Natural killer cell (primary cell): Measurements from ENCODE around the gene UBE2QL1. TPM values are rescaled to one million over a fixed set of nuclear protein-coding genes. Genes with fewer than 3 reads are reported as not detected.

Source experiments
- ATAC-seq, 3 donors: fragments of 150-1000 bp in 2 of 3; fragments of 200-7000 bp in 1 of 3; cut with Tn5 transposase; 1 replicate in 1 of 3; 2 replicates in 2 of 3; pipeline ENCODE4 v1.10.0; 2021; ENCODE audit warnings: mild to moderate bottlenecking in 2 of 3, moderate library complexity in 2 of 3
- DNase-seq, 2 donors: peaks; one replicate each; pipeline versions ENCODE4 v3.0.0 to v3.0.0-alpha.2; 2013 to 2021; ENCODE audit warnings: mixed read lengths in 1 of 2
- H3K27ac ChIP-seq: one replicate; pipeline ENCODE4 v1.5.1; 2013; ENCODE audit warnings: mild to moderate bottlenecking, low read length
- H3K27me3 ChIP-seq: one replicate; pipeline ENCODE4 v1.6.1; 2013; ENCODE audit warnings: low read length; ENCODE audit not compliant: control insufficient read depth, insufficient read depth
- H3K36me3 ChIP-seq: one replicate; pipeline ENCODE4 v1.6.1; 2013; ENCODE audit warnings: low read length; ENCODE audit not compliant: control insufficient read depth, insufficient read depth
- H3K4me1 ChIP-seq: one replicate; pipeline ENCODE4 v1.6.1; 2013; ENCODE audit warnings: low read length; ENCODE audit not compliant: control insufficient read depth, insufficient read depth
- H3K4me3 ChIP-seq: one replicate; pipeline ENCODE4 v1.5.1; 2013; ENCODE audit warnings: low read length
- H3K9me3 ChIP-seq: one replicate; pipeline ENCODE4 v1.6.1; 2013; ENCODE audit warnings: low read length; ENCODE audit not compliant: control insufficient read depth, insufficient read depth
- H3K27ac Mint-ChIP-seq, 2 donors: one replicate each; pipeline ENCODE4 v1.8.0; 2022; ENCODE audit warnings: mild to moderate bottlenecking in 2 of 2, mixed read lengths in 2 of 2, moderate library complexity in 1 of 2
- H3K27me3 Mint-ChIP-seq, 2 donors: one replicate each; pipeline ENCODE4 v1.8.0; 2022; ENCODE audit warnings: low read depth in 2 of 2, mixed read lengths in 2 of 2
- H3K36me3 Mint-ChIP-seq: one replicate; pipeline ENCODE4 v1.8.0; 2022; ENCODE audit warnings: mixed read lengths
- H3K4me1 Mint-ChIP-seq, 2 donors: one replicate each; pipeline ENCODE4 v1.8.0; 2022; ENCODE audit warnings: mixed read lengths in 2 of 2
- H3K4me3 Mint-ChIP-seq: one replicate; pipeline ENCODE4 v1.8.0; 2022; ENCODE audit warnings: mild to moderate bottlenecking, moderate library complexity, mixed read lengths
- H3K9me3 Mint-ChIP-seq, 2 donors: one replicate each; pipeline ENCODE4 v1.8.0; 2022; ENCODE audit warnings: mixed read lengths in 2 of 2
- CTCF ChIP-seq: fragments of 200-600 bp; IDR thresholded peaks from one replicate; pipeline ENCODE4 v1.8.0; 2022; ENCODE audit warnings: antibody characterized with exemption
- WGBS: methylation state at CpG from one replicate; pipeline ENCODE4 v1.1.7; 2013; ENCODE audit warnings: missing lambda C conversion rate; ENCODE audit not compliant: insufficient coverage; 5-methylcytosine and 5-hydroxymethylcytosine counted together
- intact Hi-C: fragments of 100-400 bp; cut with micrococcal nuclease; formaldehyde crosslinking; loops from one replicate; pipeline ENCODE4 v1.14.2; 2022
- total RNA-seq, 4 donors: library from RNA; stranded (reverse); fragments of 120-200 nt in 1 of 4; gene quantifications; one replicate each; pipeline versions ENCODE4 v1.2.3 to v1.2.4, GENCODE V29; 2013 to 2022

UBE2QL1 gene
- total RNA-seq, 3 donors from 2014 or later (not counting 1 experiment from before 2014, with no cell fraction given) = not detected

- H3K27me3 Mint-ChIP-seq = peaks cover 15 to 37% of the 10 kb centered on the region in 2 donors
- Histone ChIP-seq H3K36me3 (no peaks in the 10 kb centered on the region), H3K27me3 (no peaks in the 10 kb centered on the region), H3K4me1 (no peaks in the 10 kb centered on the region), H3K27ac (no peak overlapping the region), H3K4me3 (no peak overlapping the region), H3K9me3 (no peaks in the 10 kb centered on the region)
- 36% methylated on average over 6 of the region's 6 CpGs for WGBS
- TF ChIP-seq CTCF = no peak
- intact Hi-C loops = no loop called here
- H3K4me1 Mint-ChIP-seq = no peaks in the 10 kb centered on the region
- no peaks in the 10 kb centered on the region for H3K36me3 Mint-ChIP-seq
- no peak for ATAC-seq
- H3K9me3 Mint-ChIP-seq = no peaks in the 10 kb centered on the region
- DNase-seq = no peak
- no peak overlapping the region for H3K27ac Mint-ChIP-seq
- H3K4me3 Mint-ChIP-seq = no peak overlapping the region
Measured at GRCh38 chr5:6402939-6403338, 45.7 kb upstream of the UBE2QL1 start.

GRCh38 chr5:6403416-6403815 lies 45.2 kb upstream of the UBE2QL1 start:
- Histone ChIP-seq H3K27ac (no peak overlapping the region), H3K9me3 (no peaks in the 10 kb centered on the region), H3K27me3 (no peaks in the 10 kb centered on the region), H3K36me3 (no peaks in the 10 kb centered on the region), H3K4me3 (no peak overlapping the region), H3K4me1 (no peaks in the 10 kb centered on the region)
- Mint-ChIP-seq H3K4me1 (no peaks in the 10 kb centered on the region), H3K4me3 (no peak overlapping the region), H3K27me3 (peaks cover 15 to 39% of the 10 kb centered on the region in 2 donors), H3K9me3 (no peaks in the 10 kb centered on the region), H3K36me3 (no peaks in the 10 kb centered on the region), H3K27ac (no peak overlapping the region)
- no peak for ATAC-seq
- 100% methylated on average over 2 of the region's 4 CpGs for WGBS
- no peak for DNase-seq
- intact Hi-C loops = no loop called here
- no peak for TF ChIP-seq CTCF

GRCh38 chr5:6404129-6404528 lies 44.5 kb upstream of the UBE2QL1 start:
- no peaks in the 10 kb centered on the region for H3K36me3 Mint-ChIP-seq
- H3K9me3 Mint-ChIP-seq = no peaks in the 10 kb centered on the region
- H3K27me3 ChIP-seq = no peaks in the 10 kb centered on the region
- H3K4me3 ChIP-seq = no peak overlapping the region
- intact Hi-C loops = no loop called here
- H3K4me1 Mint-ChIP-seq = no peaks in the 10 kb centered on the region
- no peak for ATAC-seq
- H3K36me3 ChIP-seq = no peaks in the 10 kb centered on the region
- peaks cover 19 to 43% of the 10 kb centered on the region in 2 donors for H3K27me3 Mint-ChIP-seq
- DNase-seq = no peak
- H3K9me3 ChIP-seq = no peaks in the 10 kb centered on the region
- no peak overlapping the region for H3K27ac Mint-ChIP-seq
- H3K4me1 ChIP-seq = no peaks in the 10 kb centered on the region
- WGBS = 91% methylated on average over 3 of the region's 4 CpGs
- H3K27ac ChIP-seq = no peak overlapping the region
- TF ChIP-seq CTCF = no peak
- no peak overlapping the region for H3K4me3 Mint-ChIP-seq

- Histone ChIP-seq H3K27me3 (no peaks in the 10 kb centered on the region), H3K9me3 (no peaks in the 10 kb centered on the region), H3K36me3 (no peaks in the 10 kb centered on the region), H3K27ac (no peak overlapping the region), H3K4me3 (no peak overlapping the region), H3K4me1 (no peaks in the 10 kb centered on the region)
- no peak for TF ChIP-seq CTCF
- Mint-ChIP-seq H3K4me3 (no peak overlapping the region), H3K4me1 (no peaks in the 10 kb centered on the region), H3K27ac (no peak overlapping the region), H3K36me3 (no peaks in the 10 kb centered on the region), H3K9me3 (no peaks in the 10 kb centered on the region), H3K27me3 (peaks cover 19 to 43% of the 10 kb centered on the region in 2 donors)
- ATAC-seq (no peak), DNase-seq (no peak)
- intact Hi-C loops = no loop called here
- WGBS = 87% methylated on average over 4 of the region's 4 CpGs
Measured at GRCh38 chr5:6405591-6405990, 43.1 kb upstream of the UBE2QL1 start.
